ENCODE measurements around the gene GNG13.
"Not testable (repeated sequence)": the region's sequence is repeated elsewhere in the genome, so short reads cannot be mapped to it uniquely, and the experiment has no call there.

The GNG13 gene

GRCh38 chr16:776824-777223 lies 23.7 kb downstream of the GNG13 start:
- DNase-seq = no peak

- DNase-seq = not testable (repeated sequence)
Observed at GRCh38 chr16:776298-776697, 24.2 kb downstream of the GNG13 start.

- DNase-seq = no peak
Observed at GRCh38 chr16:775236-775796, 25.2 kb downstream of the GNG13 start.

- DNase-seq = no peak
Observed at GRCh38 chr16:774086-775001, 26.2 kb downstream of the GNG13 start.

- peak in 1 of 3 experiments; percentile 39 for DNase-seq
Observed at GRCh38 chr16:772959-773358, 27.6 kb downstream of the GNG13 start.

- no peak for DNase-seq
Observed at GRCh38 chr16:770411-770810, 30.1 kb downstream of the GNG13 start.

GRCh38 chr16:769934-770333 lies 30.6 kb downstream of the GNG13 start:
- no peak for DNase-seq

- no peak for DNase-seq
Observed at GRCh38 chr16:769184-769784, 31.2 kb downstream of the GNG13 start.

- DNase-seq = no peak
Observed at GRCh38 chr16:768428-768827, 32.1 kb downstream of the GNG13 start.

- DNase-seq = no peak
Observed at GRCh38 chr16:767743-768235, 32.7 kb downstream of the GNG13 start.

GRCh38 chr16:766820-767640 lies 33.5 kb downstream of the GNG13 start:
- no peak for DNase-seq

- no peak for DNase-seq
Observed at GRCh38 chr16:766008-766819, 34.3 kb downstream of the GNG13 start.

GRCh38 chr16:765488-765865 lies 35.1 kb downstream of the GNG13 start:
- DNase-seq = no peak

- DNase-seq = no peak
Observed at GRCh38 chr16:764848-765487, 35.6 kb downstream of the GNG13 start.

GRCh38 chr16:764184-764750 lies 36.3 kb downstream of the GNG13 start:
- DNase-seq = no peak

GRCh38 chr16:763369-764183 lies 37.0 kb downstream of the GNG13 start:
- no peak for DNase-seq

- no peak for DNase-seq
Observed at GRCh38 chr16:762595-763268, 37.8 kb downstream of the GNG13 start.

- DNase-seq = no peak
Observed at GRCh38 chr16:761625-762513, 38.7 kb downstream of the GNG13 start.
